Inflammatory macrophage treated with lipopolysaccharide for 1 hour (primary cell): ENCODE data around the gene RTL10.

Source experiments
- DNase-seq, 2 donors: peaks; one replicate each; pipeline ENCODE4 v3.0.0-alpha.2; 2020 to 2022

Gene RTL10

DNA sequence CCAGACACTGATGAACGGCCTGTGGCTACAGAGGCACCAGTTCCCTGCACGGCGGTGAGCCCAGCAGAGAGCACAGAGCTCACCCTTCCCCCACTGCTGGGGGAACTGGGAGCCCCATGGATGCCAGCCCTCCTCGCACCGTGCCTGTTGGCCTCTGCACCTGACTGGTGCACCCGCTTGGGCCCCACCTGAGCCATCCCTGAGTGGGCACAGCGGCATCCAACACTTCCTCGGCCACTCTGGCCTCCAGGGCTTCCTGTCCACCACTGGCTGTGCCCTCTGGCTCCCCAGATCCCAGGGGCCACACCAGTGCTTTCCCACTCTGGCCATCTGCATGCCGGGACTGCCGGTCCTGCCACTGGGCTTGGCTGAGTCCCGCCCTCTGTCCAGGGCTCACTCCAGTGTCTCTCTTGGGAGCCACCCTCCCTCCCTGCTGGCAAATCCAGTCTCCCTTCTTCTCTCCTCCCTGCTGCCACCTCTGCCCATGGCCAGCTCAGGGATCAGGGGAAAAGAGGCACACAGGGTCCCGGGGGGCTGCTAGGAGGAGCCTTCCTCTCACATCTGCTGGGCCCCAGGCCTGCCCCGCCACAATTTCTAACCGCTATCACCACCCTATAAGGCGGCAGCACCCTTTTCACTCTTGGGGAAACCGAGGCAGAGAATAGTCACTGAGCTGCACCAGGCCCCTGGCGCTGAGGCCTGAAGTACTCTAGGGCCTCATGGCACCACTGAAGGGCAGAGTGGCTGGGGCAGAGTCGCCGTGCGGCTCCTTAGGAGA, 33.0 kb downstream of the RTL10 start:
- DNase-seq = no peak

GRCh38 chr22:19820880-19821522, 33.7 kb downstream of the RTL10 start:
- no peak for DNase-seq

- DNase-seq = no peak
These were observed 34.5 kb downstream of the RTL10 start for GRCh38 chr22:19819911-19820879.

GRCh38 chr22:19819208-19819910, 35.3 kb downstream of the RTL10 start:
- no peak for DNase-seq

DNA sequence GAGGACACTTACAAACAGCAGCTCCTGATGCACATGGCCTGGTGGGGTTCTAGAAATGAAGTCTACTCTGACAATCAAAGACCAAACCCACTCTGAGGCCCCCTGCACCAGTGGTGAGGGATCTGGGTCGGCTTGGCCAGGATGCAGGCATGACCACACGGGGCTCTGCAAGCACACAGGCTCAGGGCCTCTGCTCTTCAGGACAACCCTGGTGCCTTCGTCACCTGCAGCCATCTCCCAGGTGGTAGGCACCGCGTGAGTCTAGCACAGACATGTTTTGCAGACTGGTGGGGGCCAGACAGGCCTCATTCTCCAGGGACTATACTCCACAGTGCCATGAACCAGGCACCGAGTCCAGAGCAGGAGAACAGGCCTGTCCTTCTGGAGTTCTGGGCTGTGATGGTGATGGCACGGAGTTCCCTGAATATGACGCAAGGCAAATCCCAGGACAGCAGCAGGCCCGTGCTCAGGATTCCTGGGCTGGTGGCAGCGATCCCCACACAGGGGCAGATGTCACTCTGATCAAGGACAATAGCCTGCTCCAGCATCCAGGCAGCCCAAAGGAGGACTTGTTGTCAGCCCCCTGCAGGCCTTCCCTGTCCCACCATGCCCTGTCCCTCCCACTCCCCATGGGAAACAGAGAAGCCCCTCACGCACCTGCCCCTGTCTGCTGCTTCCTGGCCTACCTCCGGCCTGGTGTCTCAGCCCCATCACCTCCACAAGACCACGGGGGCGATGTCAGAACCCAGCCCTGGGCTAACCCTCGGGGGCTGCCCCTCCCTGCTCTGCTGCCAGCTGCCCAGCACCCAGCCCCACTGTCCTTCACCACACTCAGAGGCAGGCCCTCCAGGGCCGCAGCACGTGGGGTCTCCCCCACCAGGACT, 36.1 kb downstream of the RTL10 start:
- no peak for DNase-seq

DNA sequence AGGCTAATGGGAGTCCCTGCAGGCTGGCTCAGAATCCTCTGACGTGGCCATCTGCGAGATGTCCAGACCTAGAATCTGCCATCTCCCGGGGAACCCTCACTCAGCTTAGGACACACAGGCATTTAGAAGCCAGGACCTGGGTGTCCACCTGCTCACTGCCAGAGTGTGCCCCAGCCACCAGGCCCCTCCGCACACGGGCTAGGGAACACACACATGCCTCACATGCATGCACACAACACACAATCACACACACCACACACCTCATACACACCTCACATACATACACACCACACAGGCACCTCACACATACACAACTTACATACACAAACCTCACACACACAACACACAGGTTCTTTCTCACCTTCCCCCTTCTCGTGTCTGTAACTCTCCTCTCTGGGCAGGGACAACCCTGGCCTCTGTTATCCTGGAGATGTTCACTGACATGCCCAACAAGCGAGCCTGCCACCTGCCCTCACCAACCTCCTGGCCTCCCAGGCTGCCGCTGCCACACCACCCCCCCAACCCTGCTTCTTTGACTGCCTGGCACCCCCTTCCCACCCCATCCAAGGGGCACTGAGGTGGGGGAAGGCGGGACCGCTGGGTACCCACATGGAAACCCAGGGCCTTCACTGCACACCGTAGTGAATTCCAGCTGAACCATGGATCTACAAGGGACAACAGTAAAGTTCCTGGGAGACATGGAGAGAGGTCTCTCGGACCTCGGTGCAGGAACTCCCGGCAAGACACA, 38.1 kb downstream of the RTL10 start:
- no peak for DNase-seq

GRCh38 chr22:19815823-19816290, 38.8 kb downstream of the RTL10 start:
- no peak for DNase-seq

DNA sequence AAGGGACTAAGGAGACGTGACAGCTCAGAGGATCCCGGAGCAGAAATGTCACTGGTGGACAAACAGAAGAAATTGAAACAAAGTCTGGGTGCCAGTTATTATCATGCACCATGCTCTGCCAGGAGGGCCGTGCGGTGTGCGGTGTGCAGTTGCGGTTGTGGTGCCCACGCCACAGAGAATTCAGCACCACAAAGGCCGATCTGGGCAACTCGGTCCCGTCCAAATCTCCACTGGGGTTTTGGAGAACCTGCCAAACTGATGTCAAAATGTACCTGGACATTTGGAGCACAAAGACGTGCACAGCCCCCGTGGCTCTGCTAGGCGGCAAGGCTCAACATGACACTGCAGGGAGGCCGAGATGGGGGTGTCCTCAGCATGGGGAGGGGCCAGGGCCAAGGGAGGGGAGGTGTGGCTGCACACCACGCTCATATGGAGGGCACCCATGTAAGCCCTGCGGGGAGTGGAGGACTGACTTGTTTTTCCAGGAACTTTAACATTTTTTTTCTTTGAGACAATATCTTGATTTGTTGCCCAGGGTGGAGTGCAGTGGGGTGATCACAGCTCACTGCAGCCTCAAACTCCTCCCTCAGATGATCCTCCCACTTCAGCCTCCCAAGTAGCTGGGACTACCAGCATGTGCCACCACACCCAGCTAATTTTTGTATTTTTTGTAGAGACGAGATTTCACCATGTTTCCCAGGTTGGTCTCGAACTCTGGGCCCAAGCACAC, 39.4 kb downstream of the RTL10 start:
- no peak for DNase-seq

DNA sequence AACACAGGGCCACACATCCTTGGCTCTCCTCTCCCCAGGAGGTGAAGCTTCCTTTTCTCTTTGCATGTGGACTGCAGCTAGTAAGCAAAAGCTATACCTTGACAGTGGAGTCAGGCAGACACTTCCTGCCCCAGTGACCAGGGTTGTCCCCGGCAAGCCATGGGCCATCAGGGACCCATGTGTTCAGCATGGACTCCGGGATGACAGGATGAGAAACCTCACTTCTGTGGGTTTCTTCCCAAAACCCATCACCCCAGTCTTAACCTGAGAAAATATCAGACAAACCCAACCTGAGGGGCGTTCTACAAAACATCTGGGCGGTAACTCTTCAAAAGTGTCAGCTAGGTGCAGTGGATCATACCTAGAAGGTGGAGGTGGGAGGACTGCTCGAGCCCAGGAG, 40.2 kb downstream of the RTL10 start:
- DNase-seq = no peak

GRCh38 chr22:19812910-19813309, 41.8 kb downstream of the RTL10 start:
- no peak for DNase-seq

GRCh38 chr22:19811811-19812771, 42.6 kb downstream of the RTL10 start:
- no peak for DNase-seq

GRCh38 chr22:19811211-19811621, 43.5 kb downstream of the RTL10 start:
- DNase-seq = no peak

DNA sequence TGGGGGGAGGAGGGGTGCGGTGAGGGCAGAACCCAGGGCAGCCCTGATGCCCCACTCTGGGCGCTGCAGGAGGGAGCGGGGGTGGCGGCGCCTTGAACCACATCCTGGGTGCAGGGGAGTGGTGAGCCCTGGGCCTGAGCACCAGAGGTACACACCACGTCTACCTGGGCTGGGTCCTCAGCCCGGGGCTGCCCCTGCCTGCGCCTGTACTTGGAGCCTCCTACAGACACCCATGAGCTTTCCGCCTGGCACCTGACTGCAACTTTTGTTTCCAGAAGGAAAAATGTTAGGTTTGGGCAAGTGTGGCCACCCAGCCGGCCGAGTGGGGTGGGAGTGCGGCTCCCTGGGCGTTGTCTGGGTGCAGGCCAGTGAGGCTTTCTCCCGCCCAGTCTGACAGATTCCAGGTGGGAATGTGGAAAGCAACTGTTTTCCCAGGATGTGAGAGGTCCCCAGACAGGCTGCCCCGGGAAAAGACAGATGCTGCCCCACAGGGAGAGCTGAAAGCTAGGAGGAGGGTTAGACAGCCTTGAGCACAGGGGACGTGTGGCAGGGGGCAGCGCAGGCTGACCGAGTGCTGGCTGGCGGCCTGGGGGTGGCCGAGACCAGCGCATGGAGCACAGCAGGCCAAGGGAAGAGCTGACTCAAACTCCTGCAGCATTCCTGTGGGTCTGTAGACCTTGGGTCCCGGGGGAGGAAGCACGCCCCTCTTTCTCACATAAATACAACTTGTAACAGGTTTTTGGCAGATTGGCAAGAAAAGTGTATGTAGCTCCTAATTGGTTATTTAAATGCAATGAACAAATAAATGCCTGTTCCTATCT, 44.1 kb downstream of the RTL10 start:
- no peak for DNase-seq

GRCh38 chr22:19809741-19810140, 44.9 kb downstream of the RTL10 start:
- no peak for DNase-seq

- DNase-seq = no peak
These were observed 45.7 kb downstream of the RTL10 start for GRCh38 chr22:19808873-19809478.

DNA sequence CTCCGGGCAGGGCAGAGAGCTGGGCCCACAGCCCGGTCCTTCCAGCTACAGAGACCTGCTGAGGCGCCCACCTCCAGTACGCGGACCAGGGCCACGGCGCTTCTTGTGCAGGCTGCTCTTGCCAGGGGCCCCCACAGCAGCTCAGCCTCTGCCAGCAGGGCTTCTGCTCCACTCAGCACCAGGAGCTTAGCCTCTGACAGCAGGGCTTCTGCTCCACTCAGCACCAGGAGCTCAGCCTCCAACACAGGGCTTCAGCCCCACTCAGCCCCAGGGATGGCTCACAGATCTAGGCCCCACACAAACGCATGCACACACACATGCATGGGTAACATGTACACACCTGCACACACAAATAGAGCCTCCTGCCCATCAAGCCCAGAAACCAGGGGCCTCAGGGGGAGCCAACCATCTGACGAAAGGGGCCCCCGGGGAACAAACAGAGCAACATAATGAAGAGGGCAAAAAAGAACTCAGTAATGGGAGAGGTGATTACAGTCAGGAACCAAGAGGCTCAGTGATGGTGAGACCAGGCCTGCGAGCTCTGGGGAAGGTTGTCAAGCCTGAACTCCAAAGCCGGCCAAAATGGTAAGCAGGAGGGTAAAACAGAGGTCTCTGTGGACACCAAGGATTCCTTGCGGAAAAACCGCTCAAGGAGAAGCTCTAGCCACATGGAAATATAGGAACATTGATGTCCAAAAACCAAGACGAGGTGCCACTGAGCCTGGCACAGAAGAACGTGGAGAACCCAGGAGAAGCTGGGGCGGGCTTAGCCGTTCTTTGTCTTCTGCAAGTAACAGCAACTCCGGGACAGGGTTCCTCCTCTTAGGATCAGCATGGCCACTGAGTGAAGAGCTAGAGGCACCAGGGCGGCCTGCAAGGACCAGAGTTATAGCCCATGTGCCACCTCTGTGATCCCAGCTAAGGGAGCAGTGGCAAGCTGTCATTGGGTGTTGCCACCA, 46.5 kb downstream of the RTL10 start:
- no peak for DNase-seq
